Neural cell (in vitro differentiated cells): Measurements from ENCODE around the gene XPNPEP2. TPM values are rescaled to one million over a fixed set of nuclear protein-coding genes. Genes with fewer than 3 reads are reported as not detected.

Experiments
- H2AFZ ChIP-seq: fragments of 200-600, 300-800 bp; sonication (generic), shearing (Covaris generic); 2 replicates; pipeline ENCODE4 v1.6.0; 2014; ENCODE audit warnings: low read depth, mild to moderate bottlenecking, antibody characterized with exemption, low read length, moderate library complexity
- H3F3A ChIP-seq: fragments of 200-600 bp; shearing (Covaris generic); 2 replicates; pipeline ENCODE4 v1.6.1; 2016; ENCODE audit warnings: mild to moderate bottlenecking, moderate library complexity, mixed read lengths, antibody characterized with exemption, low read length; ENCODE audit not compliant: insufficient read depth, poor library complexity, severe bottlenecking
- H3K27ac ChIP-seq: fragments of 200-600, 300-800 bp; sonication (generic), shearing (Covaris generic); 2 replicates; pipeline ENCODE4 v1.5.1; 2014; ENCODE audit warnings: mild to moderate bottlenecking, low read length, moderate library complexity
- H3K27me3 ChIP-seq: fragments of 300-800, 200-600 bp; sonication (generic), shearing (Covaris generic); 2 replicates; pipeline ENCODE4 v1.6.0; 2014; ENCODE audit warnings: mild to moderate bottlenecking, low read depth, low read length, moderate library complexity; ENCODE audit not compliant: insufficient read depth
- H3K36me3 ChIP-seq: fragments of 300-800, 200-600 bp; sonication (generic), shearing (Covaris generic); 2 replicates; pipeline ENCODE4 v1.5.1; 2014; ENCODE audit warnings: mild to moderate bottlenecking, antibody characterized with exemption, low read length, moderate library complexity; ENCODE audit not compliant: insufficient read depth
- H3K4me2 ChIP-seq: fragments of 300-800, 200-600 bp; sonication (generic), shearing (Covaris generic); 2 replicates; pipeline ENCODE4 v1.6.0; 2014; ENCODE audit warnings: mild to moderate bottlenecking, low read length
- H3K4me3 ChIP-seq: fragments of 300-800, 200-600 bp; sonication (generic), shearing (Covaris generic); 2 replicates; pipeline ENCODE4 v1.5.1; 2014; ENCODE audit warnings: mild to moderate bottlenecking, low read length, moderate library complexity
- H3K79me2 ChIP-seq: fragments of 200-600 bp; shearing (Covaris generic); replicated peaks from 2 replicates; pipeline ENCODE4 v1.6.0; 2014; ENCODE audit warnings: mild to moderate bottlenecking, low read length, moderate library complexity; ENCODE audit not compliant: insufficient read depth
- H3K9ac ChIP-seq: fragments of 300-800, 200-600 bp; sonication (generic), shearing (Covaris generic); 2 replicates; pipeline ENCODE4 v1.6.1; 2016; ENCODE audit warnings: mild to moderate bottlenecking, low read length, mixed read lengths
- H3K9me2 ChIP-seq: fragments of 200-600 bp; shearing (Covaris generic); 2 replicates; pipeline ENCODE4 v1.6.1; 2016; ENCODE audit warnings: mild to moderate bottlenecking, low read length, mixed read lengths; ENCODE audit not compliant: insufficient read depth
- H3K9me3 ChIP-seq: fragments of 200-600, 300-800 bp; sonication (generic), shearing (Covaris generic); 2 replicates; pipeline ENCODE4 v1.6.1; 2016; ENCODE audit warnings: mild to moderate bottlenecking, mixed run types, low read length, moderate library complexity, mixed read lengths
- H4K20me1 ChIP-seq: fragments of 200-600 bp; shearing (Covaris generic); 2 replicates; pipeline ENCODE4 v1.6.1; 2016; ENCODE audit warnings: mild to moderate bottlenecking, mixed run types; ENCODE audit not compliant: insufficient read depth
- EP300 ChIP-seq: fragments of 450-650 bp; conservative IDR thresholded peaks from 2 replicates; pipeline ENCODE4 v1.6.1; 2014; ENCODE audit warnings: antibody characterized with exemption, mild to moderate bottlenecking, moderate library complexity; ENCODE audit not compliant: poor library complexity, severe bottlenecking
- EZH2 ChIP-seq: fragments of 200-600, 300-800 bp; shearing (Covaris generic), sonication (generic); IDR thresholded peaks from 2 replicates; pipeline ENCODE4 v1.6.1; 2014; ENCODE audit warnings: antibody characterized with exemption, low read length, borderline replicate concordance, mild to moderate bottlenecking; ENCODE audit not compliant: insufficient read depth, poor library complexity, severe bottlenecking
- MXI1 ChIP-seq: fragments of 450-650 bp; conservative IDR thresholded peaks from 2 replicates; pipeline ENCODE4 v1.6.1; 2014; ENCODE audit warnings: antibody characterized with exemption, mild to moderate bottlenecking; ENCODE audit not compliant: poor library complexity, severe bottlenecking
- POLR2AphosphoS5 ChIP-seq: IDR thresholded peaks from 2 replicates; pipeline ENCODE4 v1.6.1; 2012
- RAD21 ChIP-seq: fragments of 450-650 bp; conservative IDR thresholded peaks from 2 replicates; pipeline ENCODE4 v1.6.1; 2014; ENCODE audit warnings: antibody characterized with exemption, mild to moderate bottlenecking, moderate library complexity
- SMC3 ChIP-seq: fragments of 450-650 bp; conservative IDR thresholded peaks from 2 replicates; pipeline ENCODE4 v1.6.1; 2014; ENCODE audit warnings: antibody characterized with exemption, mild to moderate bottlenecking, moderate library complexity; ENCODE audit not compliant: poor library complexity
- TAF1 ChIP-seq: IDR thresholded peaks from 2 replicates; pipeline ENCODE4 v1.6.1; 2012; ENCODE audit warnings: low read depth
- polyA plus RNA-seq: library from polyadenylated mRNA; depleted of rRNA; stranded (reverse); fragments of >200 nt; gene quantifications from 2 replicates; pipeline ENCODE4 v1.2.3, GENCODE V29; 2014
- TF ChIP-seq, protein P1 (sequence below): fragments of 450-650 bp; IDR thresholded peaks from 2 replicates; pipeline ENCODE4 v1.5.1; 2014; ENCODE audit warnings: antibody characterized with exemption, mild to moderate bottlenecking, moderate library complexity; ENCODE audit not compliant: poor library complexity, severe bottlenecking
- TF ChIP-seq, protein P2 (sequence below): IDR thresholded peaks from 2 replicates; pipeline ENCODE4 v1.6.1; 2012; ENCODE audit warnings: borderline replicate concordance

XPNPEP2 gene
- polyA plus RNA-seq, 1 donor from 2014 or later: not detected

DNA sequence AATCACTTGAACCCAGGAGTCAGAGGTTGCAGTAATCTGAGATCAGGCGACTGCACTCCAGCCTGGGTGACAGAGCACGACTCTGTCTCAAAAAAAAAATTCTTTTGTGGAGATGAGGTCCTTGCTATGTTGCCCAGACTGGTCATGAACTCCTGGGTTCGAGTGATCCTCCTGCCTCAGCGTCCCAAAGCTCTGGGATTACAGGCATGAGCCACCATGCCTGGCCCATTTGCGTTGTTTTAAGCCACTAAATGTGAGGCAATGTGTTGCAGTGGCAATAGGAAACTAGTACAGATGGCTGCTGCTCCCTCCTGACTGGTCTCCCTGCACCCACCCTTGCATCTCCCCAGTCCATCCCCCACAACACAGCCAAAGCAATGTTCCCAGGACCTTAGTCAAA lies 44.0 kb upstream of the XPNPEP2 start:
- H3K27ac ChIP-seq: no peak overlapping the region
- TF ChIP-seq POLR2AphosphoS5 (no peak), SMC3 (no peak), EP300 (no peak), MXI1 (no peak), TAF1 (no peak), EZH2 (no peak), RAD21 (no peak)
- TF ChIP-seq, protein P1, sequence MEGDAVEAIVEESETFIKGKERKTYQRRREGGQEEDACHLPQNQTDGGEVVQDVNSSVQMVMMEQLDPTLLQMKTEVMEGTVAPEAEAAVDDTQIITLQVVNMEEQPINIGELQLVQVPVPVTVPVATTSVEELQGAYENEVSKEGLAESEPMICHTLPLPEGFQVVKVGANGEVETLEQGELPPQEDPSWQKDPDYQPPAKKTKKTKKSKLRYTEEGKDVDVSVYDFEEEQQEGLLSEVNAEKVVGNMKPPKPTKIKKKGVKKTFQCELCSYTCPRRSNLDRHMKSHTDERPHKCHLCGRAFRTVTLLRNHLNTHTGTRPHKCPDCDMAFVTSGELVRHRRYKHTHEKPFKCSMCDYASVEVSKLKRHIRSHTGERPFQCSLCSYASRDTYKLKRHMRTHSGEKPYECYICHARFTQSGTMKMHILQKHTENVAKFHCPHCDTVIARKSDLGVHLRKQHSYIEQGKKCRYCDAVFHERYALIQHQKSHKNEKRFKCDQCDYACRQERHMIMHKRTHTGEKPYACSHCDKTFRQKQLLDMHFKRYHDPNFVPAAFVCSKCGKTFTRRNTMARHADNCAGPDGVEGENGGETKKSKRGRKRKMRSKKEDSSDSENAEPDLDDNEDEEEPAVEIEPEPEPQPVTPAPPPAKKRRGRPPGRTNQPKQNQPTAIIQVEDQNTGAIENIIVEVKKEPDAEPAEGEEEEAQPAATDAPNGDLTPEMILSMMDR: no peak
- TF ChIP-seq, protein P2, sequence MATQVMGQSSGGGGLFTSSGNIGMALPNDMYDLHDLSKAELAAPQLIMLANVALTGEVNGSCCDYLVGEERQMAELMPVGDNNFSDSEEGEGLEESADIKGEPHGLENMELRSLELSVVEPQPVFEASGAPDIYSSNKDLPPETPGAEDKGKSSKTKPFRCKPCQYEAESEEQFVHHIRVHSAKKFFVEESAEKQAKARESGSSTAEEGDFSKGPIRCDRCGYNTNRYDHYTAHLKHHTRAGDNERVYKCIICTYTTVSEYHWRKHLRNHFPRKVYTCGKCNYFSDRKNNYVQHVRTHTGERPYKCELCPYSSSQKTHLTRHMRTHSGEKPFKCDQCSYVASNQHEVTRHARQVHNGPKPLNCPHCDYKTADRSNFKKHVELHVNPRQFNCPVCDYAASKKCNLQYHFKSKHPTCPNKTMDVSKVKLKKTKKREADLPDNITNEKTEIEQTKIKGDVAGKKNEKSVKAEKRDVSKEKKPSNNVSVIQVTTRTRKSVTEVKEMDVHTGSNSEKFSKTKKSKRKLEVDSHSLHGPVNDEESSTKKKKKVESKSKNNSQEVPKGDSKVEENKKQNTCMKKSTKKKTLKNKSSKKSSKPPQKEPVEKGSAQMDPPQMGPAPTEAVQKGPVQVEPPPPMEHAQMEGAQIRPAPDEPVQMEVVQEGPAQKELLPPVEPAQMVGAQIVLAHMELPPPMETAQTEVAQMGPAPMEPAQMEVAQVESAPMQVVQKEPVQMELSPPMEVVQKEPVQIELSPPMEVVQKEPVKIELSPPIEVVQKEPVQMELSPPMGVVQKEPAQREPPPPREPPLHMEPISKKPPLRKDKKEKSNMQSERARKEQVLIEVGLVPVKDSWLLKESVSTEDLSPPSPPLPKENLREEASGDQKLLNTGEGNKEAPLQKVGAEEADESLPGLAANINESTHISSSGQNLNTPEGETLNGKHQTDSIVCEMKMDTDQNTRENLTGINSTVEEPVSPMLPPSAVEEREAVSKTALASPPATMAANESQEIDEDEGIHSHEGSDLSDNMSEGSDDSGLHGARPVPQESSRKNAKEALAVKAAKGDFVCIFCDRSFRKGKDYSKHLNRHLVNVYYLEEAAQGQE: no peak

DNA sequence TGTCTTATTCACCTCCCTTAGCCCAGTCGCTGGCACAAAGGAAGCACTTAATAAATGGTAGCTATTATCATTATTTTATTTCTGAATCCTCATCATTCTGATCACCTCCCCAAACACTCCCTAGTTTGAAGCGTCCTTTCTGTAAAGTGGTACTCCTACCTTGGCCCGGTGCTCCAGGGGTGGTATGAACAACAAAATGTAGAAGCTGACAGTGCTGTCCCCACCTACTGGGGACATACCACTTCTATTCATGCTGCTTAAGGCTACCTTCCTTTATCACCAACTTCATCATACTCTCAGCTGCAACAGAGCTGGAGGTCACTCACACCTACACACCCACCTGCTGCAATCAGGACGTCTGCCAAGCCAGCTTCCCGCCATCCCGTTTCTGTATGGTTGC lies 43.2 kb upstream of the XPNPEP2 start:
- H3F3A ChIP-seq: no peaks in the 10 kb centered on the region
- no peaks in the 10 kb centered on the region for H3K79me2 ChIP-seq
- no peaks in the 10 kb centered on the region for H3K9me2 ChIP-seq
- H3K27ac ChIP-seq: no peak overlapping the region
- TF ChIP-seq, protein P1: no peak
- TF ChIP-seq TAF1: no peak
- TF ChIP-seq EP300: no peak
- TF ChIP-seq, protein P2: no peak
- TF ChIP-seq EZH2: no peak
- no peak for TF ChIP-seq MXI1
- TF ChIP-seq RAD21: no peak
- H3K9me3 ChIP-seq: no peaks in the 10 kb centered on the region
- H3K27me3 ChIP-seq: no peaks in the 10 kb centered on the region
- no peaks in the 10 kb centered on the region for H3K36me3 ChIP-seq
- H3K4me2 ChIP-seq: no peak overlapping the region
- H2AFZ ChIP-seq: no peak overlapping the region
- H3K9ac ChIP-seq: no peak overlapping the region
- no peak overlapping the region for H3K4me3 ChIP-seq
- no peaks in the 10 kb centered on the region for H4K20me1 ChIP-seq

More for the DNA sequence above, 44.0 kb upstream of the XPNPEP2 start:
- H3K79me2 ChIP-seq: no peaks in the 10 kb centered on the region
- H4K20me1 ChIP-seq: no peaks in the 10 kb centered on the region
- no peak overlapping the region for H2AFZ ChIP-seq
- H3F3A ChIP-seq: no peaks in the 10 kb centered on the region
- H3K4me3 ChIP-seq: no peak overlapping the region
- H3K9me3 ChIP-seq: no peaks in the 10 kb centered on the region
- H3K36me3 ChIP-seq: no peaks in the 10 kb centered on the region
- no peak overlapping the region for H3K9ac ChIP-seq
- H3K9me2 ChIP-seq: no peaks in the 10 kb centered on the region
- H3K27me3 ChIP-seq: no peaks in the 10 kb centered on the region
- no peak overlapping the region for H3K4me2 ChIP-seq
